Adrenal gland (tissue), 5 donors: ENCODE results near the gene CTDSPL.

Experiments used
- CTCF ChIP-seq, 6 experiments: fragments of 450-650 bp in 4 of 6; fragments of 200-600 bp in 2 of 6; sonication (generic) in 1 of 6; IDR thresholded peaks; 1 replicate in 5 of 6; 2 replicates in 1 of 6; pipeline versions ENCODE4 v1.5.1 to v1.8.0; 2016 to 2021; ENCODE audit warnings: antibody characterized with exemption in 6 of 6, mild to moderate bottlenecking in 2 of 6, moderate library complexity in 1 of 6
- POLR2A ChIP-seq, 2 donors: fragments of 450-650 bp; IDR thresholded peaks; one replicate each; pipeline ENCODE4 v1.6.1; 2017; ENCODE audit warnings: antibody characterized with exemption in 2 of 2, mild to moderate bottlenecking in 2 of 2, moderate library complexity in 1 of 2
- donor health status: DM: no; HTN: no; CAD: no.

GRCh38 chr3:37825744-37826400, 35.8 kb upstream of the CTDSPL start:
- no peak for TF ChIP-seq CTCF (IDR thresholded peaks at IDR 0.05)
- no peak for TF ChIP-seq POLR2A (IDR thresholded peaks at IDR 0.05)
